Smooth muscle cell of the brain vasculature (primary cell): ENCODE measurements around the gene CSNK1A1.
"Not testable (repeated sequence)": the region's sequence is repeated elsewhere in the genome, so short reads cannot be mapped to it uniquely, and the experiment has no call there.

Source experiments
- DNase-seq: peaks from one replicate; pipeline ENCODE4 v3.0.0-alpha.2; 2012; ENCODE audit warnings: low read depth, low spot score

Gene CSNK1A1

DNA sequence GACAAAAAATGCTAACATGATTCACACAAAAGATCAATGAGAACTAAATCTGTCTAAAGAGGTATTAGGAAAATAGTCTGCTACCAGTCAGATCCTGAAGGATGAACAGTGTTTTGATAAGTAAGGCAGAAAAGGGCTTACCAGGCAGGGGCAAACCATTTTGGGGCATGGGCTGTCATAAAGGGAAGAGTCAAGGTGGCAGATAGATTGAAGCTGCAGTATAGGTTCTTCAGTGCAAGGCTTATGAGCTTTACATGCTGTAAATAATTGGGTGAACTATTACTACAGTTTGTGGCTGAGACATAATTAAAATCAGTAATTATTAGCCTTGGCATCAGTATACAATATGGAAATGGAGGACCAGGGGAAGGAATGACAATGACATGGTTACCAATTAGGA is 21.8 kb downstream of the CSNK1A1 start:
- DNase-seq, result no peak

DNA sequence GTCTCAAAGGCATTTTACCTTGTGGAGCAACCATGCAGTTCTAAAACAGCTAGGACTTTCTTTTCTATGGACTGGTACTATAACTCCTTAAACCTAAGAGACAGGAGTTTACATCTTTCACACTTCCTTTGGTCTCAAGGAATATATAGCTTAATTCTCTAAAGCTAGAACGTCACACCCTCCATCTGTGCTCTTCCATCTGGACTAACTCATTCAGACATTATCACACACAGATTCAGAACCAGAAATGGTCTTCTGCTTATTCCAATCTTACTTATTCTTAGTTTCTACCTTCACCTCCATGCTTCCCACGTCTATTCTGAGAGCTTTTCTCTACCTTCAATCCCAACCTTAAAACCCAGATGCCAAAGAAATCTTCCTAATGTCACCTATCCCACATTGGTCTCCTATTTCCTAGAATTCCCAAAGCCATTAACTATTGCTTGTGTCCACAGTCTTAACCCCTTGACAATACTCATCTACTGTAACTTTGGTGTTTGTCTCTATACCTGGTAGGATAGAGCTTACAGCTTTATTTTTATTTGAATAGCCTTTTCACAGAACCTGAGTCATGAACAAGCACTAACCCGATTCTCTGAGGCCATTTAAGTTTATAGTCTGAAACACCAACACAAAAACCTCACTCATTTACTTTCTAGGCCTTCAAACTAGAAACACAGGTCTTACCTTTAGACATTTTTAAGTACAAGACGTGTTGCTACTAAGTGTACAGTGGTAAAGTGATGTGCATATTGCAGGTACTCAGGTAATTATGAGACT is 22.8 kb downstream of the CSNK1A1 start:
- DNase-seq, result no peak

DNA sequence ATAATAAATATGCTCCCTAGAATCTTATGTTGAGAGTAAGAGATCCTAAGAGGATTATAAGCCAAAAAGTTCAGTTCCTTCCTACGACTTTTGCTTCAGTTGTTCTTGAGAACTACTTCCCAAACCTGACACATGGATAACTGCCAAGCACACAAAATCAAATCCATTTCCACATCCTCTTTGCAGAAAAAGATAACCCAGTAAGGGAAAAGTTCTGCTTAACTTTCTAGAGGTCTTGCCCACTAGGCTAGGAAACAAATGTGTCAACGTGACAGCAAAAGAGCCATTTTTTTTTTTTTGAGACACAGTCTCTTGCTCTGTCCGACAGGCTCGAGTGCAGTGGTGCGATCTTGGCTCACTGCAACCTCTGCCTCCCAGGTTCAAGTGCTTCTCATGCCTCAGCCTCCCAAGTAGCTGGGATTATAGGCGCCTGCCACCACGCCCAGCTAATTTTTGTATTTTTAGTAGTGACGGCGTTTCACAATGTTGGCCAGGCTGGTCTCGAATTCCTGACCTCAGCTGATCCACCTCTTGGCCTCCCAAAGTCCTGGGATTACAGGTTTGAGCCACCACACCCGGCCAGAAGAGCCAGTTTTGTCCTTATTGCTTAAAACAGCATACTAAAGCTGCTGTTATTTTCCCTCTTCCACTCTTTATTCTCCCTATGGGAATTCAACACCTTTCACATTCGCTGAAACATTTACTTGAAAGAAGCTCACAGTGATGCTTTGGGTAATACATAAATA is 24.2 kb downstream of the CSNK1A1 start:
- no peak for DNase-seq

GRCh38 chr5:149521739-149522685 is 29.2 kb downstream of the CSNK1A1 start:
- no peak for DNase-seq

GRCh38 chr5:149519601-149520000 is 31.6 kb downstream of the CSNK1A1 start:
- no peak for DNase-seq

- no peak for DNase-seq
Observed at GRCh38 chr5:149518620-149519019, 32.6 kb downstream of the CSNK1A1 start.

DNA sequence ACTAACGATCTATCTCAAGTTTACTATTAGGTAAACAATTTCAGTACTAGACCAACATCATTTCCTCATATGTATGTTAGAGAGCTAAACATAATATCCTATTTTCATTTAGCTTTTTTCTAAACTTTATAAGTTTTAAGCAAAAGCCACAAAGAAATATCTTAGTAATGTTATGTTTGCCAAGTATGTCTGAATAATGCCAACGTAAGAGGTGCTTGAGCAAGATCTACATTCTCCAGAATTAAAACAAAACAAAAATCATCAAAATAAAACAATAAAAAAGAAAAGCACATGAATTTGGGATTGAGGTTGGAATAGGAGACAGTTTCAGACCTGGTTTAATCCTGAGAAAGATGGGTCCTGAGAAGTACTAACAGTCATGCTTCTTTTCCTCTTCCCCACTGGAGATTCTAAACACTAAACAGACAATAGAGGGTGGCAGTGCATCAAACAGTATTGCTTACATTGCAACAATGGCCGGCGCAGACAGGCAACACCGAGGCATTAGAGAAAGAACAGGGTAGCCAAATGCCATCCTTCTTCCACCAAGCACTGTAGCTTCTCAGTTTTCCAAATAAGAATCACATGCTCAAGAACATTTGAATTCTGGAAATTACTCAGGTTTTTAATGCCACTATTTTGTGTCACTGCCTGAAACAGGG is 33.6 kb downstream of the CSNK1A1 start:
- DNase-seq, result no peak

GRCh38 chr5:149514512-149514911 is 36.7 kb downstream of the CSNK1A1 start:
- no peak for DNase-seq

DNA sequence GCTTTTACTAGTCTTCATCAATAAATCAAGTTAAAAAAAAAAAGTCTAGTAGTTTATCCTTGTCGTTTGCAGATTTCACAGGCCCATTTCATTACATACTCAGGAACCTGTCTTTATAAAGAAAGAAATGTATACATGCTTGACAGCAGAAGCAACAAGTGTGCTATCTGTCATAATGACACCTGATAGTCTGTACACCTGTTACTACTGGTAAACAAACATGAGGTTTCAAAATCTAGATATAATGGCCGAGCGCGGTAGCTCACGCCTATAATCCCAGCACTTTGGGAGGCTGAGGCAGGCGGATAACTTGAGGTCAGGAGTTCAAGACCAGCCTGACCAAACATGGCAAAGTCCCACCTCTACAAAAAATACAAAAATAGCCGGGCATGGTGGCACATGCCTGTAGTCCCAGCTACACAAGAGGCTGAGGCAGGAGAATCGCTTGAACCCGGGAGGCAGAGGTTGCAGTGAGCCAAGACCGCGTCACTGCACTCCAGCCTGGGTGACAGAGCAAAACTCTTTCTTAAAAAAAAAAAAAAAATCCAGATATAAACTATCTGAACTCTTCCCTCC is 37.8 kb downstream of the CSNK1A1 start:
- DNase-seq, result not testable (repeated sequence)

DNA sequence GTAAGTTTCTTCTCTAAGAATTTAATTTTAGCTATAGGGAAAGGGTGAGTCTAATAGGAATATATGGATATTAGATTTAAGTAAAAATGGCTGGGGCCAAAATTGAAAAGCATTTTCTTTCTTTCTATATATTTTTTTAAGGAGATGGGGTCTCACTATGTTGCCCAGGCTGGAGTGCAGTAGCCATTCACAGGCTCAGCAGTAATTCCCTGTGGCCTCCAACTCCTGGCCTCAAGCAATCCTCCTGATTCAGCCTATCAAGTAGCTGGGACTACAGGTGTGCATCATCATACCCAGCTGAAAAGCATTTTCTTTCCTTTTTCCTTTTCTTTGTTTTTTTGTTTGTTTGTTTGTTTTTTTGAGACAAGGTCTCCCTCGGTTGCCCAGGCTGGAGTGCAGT is 41.1 kb downstream of the CSNK1A1 start:
- DNase-seq, result no peak

GRCh38 chr5:149504677-149505076 is 46.6 kb downstream of the CSNK1A1 start:
- no peak for DNase-seq

- no peak for DNase-seq
Observed at GRCh38 chr5:149503006-149503405, 48.2 kb downstream of the CSNK1A1 start.

GRCh38 chr5:149500922-149501582 is 50.2 kb downstream of the CSNK1A1 start:
- DNase-seq, result no peak

GRCh38 chr5:149498724-149499336 is 52.4 kb downstream of the CSNK1A1 start:
- no peak for DNase-seq

DNA sequence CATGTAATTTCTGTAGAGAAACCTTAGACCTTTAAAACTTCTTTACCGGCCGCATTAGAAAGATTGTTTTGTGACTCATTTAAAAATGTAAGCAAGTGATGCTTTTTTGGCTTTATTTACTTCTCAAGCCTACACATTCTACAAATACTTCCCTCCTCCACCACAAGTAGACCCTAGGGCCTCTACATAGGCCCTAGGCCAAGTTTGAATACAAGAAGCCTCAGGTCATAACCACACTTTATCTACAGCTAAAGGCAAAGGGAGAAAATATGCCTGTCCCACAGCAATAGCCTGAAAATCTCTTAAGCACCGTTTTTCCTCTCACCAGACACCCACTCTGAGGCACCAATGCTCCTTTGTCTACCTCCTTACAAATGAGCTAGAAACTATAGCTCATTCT is 53.9 kb downstream of the CSNK1A1 start:
- peak; percentile 28 for DNase-seq

GRCh38 chr5:149496917-149497316 is 54.3 kb downstream of the CSNK1A1 start:
- DNase-seq, result no peak

DNA sequence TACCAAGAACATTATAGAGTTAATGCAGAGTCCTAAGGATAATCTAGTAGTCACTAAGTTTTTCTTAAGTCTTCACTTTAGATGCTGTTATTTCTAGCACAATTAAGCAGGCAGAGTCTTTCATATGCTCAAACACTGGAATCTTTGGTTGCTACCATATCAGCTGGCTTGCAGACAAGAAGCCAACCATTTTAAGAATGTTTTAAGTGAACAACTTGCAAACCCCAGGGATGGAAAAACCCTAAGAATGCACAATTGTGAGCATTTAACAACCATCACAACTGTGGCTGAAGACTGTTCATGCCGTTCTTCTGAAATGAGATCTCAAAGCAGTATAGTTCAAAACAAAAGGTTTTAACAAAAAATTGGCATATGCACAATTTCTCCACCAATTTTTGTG is 55.1 kb downstream of the CSNK1A1 start:
- DNase-seq, result no peak

GRCh38 chr5:149495673-149496072 is 55.6 kb downstream of the CSNK1A1 start:
- DNase-seq, result no peak

DNA sequence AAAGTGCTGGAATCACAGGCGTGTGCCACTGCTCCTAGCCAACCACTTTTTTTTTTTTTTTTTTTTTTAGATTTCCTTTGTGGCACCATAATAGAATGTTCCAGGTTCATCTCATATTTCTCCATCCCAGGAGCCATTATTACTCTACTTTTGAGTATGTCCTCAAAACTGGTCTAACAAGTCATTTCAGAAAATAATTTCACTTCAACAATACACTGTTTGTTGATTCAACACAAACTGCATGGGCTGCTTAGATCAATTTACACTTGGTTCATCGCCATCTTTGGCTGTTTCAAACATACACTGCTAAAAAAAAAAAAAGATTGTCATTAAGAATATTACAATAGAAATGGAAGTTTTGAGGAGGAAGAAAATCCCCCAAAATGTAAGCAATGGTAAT is 57.9 kb downstream of the CSNK1A1 start:
- DNase-seq, result no peak

DNA sequence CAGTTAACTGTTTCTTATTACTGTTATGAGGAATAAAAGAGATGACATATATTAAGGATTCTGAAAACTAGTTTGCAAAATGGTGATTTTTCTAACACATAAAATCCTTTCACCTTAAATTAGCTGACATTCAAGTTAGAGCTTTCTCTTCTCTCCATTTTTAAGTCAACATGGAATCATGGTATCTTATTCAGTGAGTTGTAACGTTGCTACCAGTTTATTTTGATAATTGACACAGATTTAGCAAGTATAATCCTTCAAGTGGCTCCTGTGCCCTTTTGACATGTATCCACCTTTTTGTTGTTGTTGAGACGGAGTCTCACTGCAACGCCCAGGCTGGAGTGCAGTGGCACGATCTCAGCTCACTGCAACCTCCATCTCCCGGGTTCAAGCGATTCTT is 58.5 kb downstream of the CSNK1A1 start:
- no peak for DNase-seq
